Uterus (tissue), 4 donors: Measurements from ENCODE around the gene S100Z. TPM values are rescaled to one million over a fixed set of nuclear protein-coding genes. Genes with fewer than 3 reads are reported as not detected.

Source experiments
- DNase-seq, 2 donors: peaks; one replicate each; pipeline ENCODE4 v3.0.0-alpha.2; 2019 to 2020
- H3K27ac ChIP-seq, 2 donors: fragments of 200-600 bp; sonication (generic); 1 replicate in 1 of 2; 2 replicates in 1 of 2; pipeline ENCODE4 v1.5.1; 2016 to 2018
- H3K27me3 ChIP-seq, 2 donors: fragments of 200-600 bp; sonication (generic); one replicate each; pipeline ENCODE4 v1.5.1; 2018 to 2019; ENCODE audit warnings: control low read depth in 1 of 2
- H3K36me3 ChIP-seq, 2 donors: fragments of 200-600 bp; sonication (generic); one replicate each; pipeline ENCODE4 v1.5.1; 2019; ENCODE audit warnings: control low read depth in 1 of 2
- H3K4me1 ChIP-seq, 2 donors: fragments of 200-600 bp; sonication (generic); one replicate each; pipeline ENCODE4 v1.5.1; 2018 to 2019; ENCODE audit warnings: control low read depth in 1 of 2
- H3K4me3 ChIP-seq, 2 donors: fragments of 200-600 bp; sonication (generic); 1 replicate in 1 of 2; 2 replicates in 1 of 2; pipeline ENCODE4 v1.5.1; 2018 to 2019; ENCODE audit warnings: mild to moderate bottlenecking in 1 of 2
- H3K9me3 ChIP-seq, 2 donors: fragments of 200-600 bp; sonication (generic); one replicate each; pipeline ENCODE4 v1.5.1; 2019; ENCODE audit warnings: control low read depth in 1 of 2
- POLR2A ChIP-seq, 2 donors: fragments of 450-650 bp; IDR thresholded peaks; one replicate each; pipeline ENCODE4 v1.6.1; 2016; ENCODE audit warnings: antibody characterized with exemption in 2 of 2, mild to moderate bottlenecking in 1 of 2, moderate library complexity in 1 of 2
- intact Hi-C: fragments of 100-400 bp; cut with DNase I; formaldehyde crosslinking; loops from one replicate; pipeline ENCODE4 v1.15.1; 2023; ENCODE audit warnings: low total_unique reads
- total RNA-seq, 4 donors: library from RNA; depleted of rRNA in 3 of 4; stranded (reverse); fragments of >200 nt in 3 of 4; gene quantifications; one replicate each; pipeline versions ENCODE4 v1.1.0 to v1.2.4, GENCODE V29; 2014 to 2023
- TF ChIP-seq, protein P1 (sequence below), 4 experiments: fragments of 200-600 bp in 2 of 4; fragments of 450-650 bp in 2 of 4; sonication (generic) in 2 of 4; IDR thresholded peaks; one replicate each; pipeline ENCODE4 v1.5.1; 2016 to 2019; ENCODE audit warnings: antibody characterized with exemption in 4 of 4, mild to moderate bottlenecking in 2 of 4, moderate library complexity in 1 of 4
- donor health status: DM: yes; HTN: yes; CAD: no.

The S100Z gene
- total RNA-seq, 4 donors from 2014 or later: 0.35 TPM; not detected in 3

DNA sequence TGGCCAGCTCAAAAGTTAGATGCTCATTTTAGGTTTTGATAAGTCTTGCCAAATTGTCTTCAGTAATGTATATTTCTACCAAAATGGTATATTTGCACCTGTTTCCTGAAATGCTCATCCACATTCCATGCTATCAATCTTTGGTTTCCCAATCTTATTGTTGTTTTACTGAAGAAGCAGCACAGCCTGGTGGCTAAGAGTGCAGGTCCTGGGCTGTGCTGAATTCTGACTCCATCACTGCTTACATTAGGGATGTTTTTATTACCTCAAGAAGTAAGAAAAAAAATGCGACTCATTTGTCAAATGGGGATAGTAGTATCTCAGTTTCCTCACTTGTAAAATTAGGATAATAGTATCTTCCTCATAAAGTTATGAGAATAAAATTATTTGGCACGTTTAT is 13.6 kb upstream of the S100Z start:
- DNase-seq: no peak
- Histone ChIP-seq H3K36me3 (no peaks in the 10 kb centered on the region), H3K4me1 (no peaks in the 10 kb centered on the region), H3K27me3 (no peaks in the 10 kb centered on the region), H3K27ac (no peak overlapping the region), H3K4me3 (no peak overlapping the region), H3K9me3 (no peaks in the 10 kb centered on the region)
- intact Hi-C loops: no loop called here
- TF ChIP-seq, protein P1, sequence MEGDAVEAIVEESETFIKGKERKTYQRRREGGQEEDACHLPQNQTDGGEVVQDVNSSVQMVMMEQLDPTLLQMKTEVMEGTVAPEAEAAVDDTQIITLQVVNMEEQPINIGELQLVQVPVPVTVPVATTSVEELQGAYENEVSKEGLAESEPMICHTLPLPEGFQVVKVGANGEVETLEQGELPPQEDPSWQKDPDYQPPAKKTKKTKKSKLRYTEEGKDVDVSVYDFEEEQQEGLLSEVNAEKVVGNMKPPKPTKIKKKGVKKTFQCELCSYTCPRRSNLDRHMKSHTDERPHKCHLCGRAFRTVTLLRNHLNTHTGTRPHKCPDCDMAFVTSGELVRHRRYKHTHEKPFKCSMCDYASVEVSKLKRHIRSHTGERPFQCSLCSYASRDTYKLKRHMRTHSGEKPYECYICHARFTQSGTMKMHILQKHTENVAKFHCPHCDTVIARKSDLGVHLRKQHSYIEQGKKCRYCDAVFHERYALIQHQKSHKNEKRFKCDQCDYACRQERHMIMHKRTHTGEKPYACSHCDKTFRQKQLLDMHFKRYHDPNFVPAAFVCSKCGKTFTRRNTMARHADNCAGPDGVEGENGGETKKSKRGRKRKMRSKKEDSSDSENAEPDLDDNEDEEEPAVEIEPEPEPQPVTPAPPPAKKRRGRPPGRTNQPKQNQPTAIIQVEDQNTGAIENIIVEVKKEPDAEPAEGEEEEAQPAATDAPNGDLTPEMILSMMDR (IDR thresholded peaks at IDR 0.05): no peak
- TF ChIP-seq POLR2A (IDR thresholded peaks at IDR 0.05): no peak

DNA sequence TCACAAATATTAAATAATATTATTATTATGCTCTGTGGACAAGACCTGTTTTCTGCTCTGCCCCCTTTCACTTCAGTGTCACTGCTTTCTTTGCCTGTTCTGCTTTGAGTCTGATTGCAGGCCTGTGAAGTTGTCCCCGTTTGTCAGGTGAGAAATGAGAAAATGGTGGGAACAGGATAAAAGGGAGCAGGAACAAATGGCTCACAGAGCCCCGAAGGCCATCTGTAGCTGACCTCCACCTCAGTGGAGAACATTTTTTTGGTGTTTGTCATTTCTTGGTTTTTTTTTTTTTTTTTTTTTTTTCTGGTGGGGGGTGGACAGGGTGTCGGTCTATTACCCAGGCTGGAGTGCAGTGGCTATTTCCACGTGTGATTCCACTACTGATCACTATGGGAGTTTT is 13.2 kb upstream of the S100Z start:
- no peak for DNase-seq
- no peaks in the 10 kb centered on the region for H3K4me1 ChIP-seq
- no peaks in the 10 kb centered on the region for H3K9me3 ChIP-seq
- intact Hi-C loops: no loop called here
- no peaks in the 10 kb centered on the region for H3K27me3 ChIP-seq
- H3K4me3 ChIP-seq: no peak overlapping the region
- no peak overlapping the region for H3K27ac ChIP-seq
- no peak for TF ChIP-seq POLR2A (IDR thresholded peaks at IDR 0.05)
- TF ChIP-seq, protein P1 (IDR thresholded peaks at IDR 0.05): no peak
- H3K36me3 ChIP-seq: no peaks in the 10 kb centered on the region

DNA sequence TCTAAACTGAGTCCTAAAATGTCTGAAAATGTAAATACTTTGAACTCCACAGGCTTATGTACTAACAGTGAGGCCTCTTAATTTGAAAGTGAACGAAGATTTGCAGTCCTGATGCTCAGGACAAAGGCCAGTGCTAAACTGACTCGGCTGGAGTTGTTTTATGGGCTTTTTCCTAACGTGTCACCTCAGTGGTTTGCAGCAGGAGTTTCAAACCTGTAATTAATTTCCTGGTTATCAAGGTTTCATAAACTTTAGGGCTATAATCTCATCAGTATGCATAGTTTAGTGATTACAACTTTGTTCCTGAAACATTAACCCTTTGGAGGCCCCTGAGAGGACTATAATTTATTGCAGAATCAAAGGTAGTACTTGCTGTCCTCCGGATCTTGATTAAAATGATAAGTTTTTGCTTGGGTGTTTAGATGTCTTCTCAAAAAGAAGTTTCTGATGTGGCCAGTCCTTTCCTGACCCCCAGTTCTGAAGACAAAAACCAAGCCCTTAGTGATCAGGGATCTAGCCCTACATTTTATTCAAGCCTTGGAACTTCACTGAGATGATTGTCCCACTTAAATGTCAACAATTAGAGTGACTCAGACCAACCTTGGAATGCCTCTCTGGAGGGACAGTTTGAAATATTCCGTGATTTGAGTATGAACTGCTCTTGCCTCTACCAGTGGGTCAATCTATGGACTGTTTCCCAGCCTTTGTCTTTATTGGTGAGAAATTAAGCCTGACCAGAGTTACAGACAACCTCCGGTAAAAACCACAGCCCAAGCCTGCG is 11.1 kb upstream of the S100Z start:
- TF ChIP-seq POLR2A (IDR thresholded peaks at IDR 0.05): no peak
- TF ChIP-seq, protein P1 (IDR thresholded peaks at IDR 0.05): no peak
- H3K4me1 ChIP-seq: no peaks in the 10 kb centered on the region
- H3K36me3 ChIP-seq: no peaks in the 10 kb centered on the region
- no peak overlapping the region for H3K27ac ChIP-seq
- no peak overlapping the region for H3K4me3 ChIP-seq
- intact Hi-C loops: no loop called here
- H3K27me3 ChIP-seq: no peaks in the 10 kb centered on the region
- DNase-seq: no peak
- no peaks in the 10 kb centered on the region for H3K9me3 ChIP-seq

DNA sequence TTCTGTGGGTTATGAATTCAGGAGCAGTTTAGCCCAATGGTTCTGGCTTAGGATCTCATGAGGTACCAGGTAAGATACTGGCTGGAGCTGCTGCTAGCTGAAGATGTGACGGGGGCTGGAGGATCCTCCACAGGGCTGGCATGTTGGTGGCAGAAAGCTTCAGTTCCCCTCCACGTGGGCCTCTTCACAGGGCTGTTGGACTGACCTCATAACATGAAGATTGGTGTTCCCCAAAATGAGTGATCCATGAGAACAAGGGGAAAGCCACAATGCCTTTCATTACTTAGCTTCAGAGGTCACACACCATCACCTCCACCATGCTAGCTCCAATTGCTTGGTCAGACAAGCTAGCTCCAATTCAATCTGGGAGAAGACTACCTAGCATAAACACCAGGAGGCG is 8.5 kb upstream of the S100Z start:
- H3K27ac ChIP-seq: no peak overlapping the region
- intact Hi-C loops: no loop called here
- no peaks in the 10 kb centered on the region for H3K36me3 ChIP-seq
- no peaks in the 10 kb centered on the region for H3K4me1 ChIP-seq
- DNase-seq: no peak
- H3K9me3 ChIP-seq: no peaks in the 10 kb centered on the region
- H3K27me3 ChIP-seq: no peaks in the 10 kb centered on the region
- no peak overlapping the region for H3K4me3 ChIP-seq
- no peak for TF ChIP-seq POLR2A (IDR thresholded peaks at IDR 0.05)
- TF ChIP-seq, protein P1 (IDR thresholded peaks at IDR 0.05): no peak

DNA sequence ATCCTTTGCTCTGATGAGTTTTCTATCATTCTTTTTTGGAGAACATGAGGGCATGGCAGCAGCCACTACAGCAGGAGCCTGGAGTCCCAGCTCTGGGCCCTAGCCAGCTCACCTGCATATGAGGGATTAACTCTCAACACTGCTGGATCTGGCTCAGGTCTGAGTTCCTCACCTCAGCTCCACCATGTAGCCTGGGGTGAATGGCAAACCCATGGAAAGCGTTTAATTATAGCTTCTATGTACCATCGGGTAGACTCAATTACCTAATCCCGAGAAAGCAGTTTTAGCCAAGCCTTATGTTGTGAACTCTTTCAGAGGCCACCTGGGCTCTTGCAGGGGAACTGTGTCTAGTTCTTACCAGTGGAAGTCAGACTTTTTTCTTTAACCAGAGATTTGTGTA is 3.9 kb upstream of the S100Z start:
- Histone ChIP-seq H3K4me1 (no peaks in the 10 kb centered on the region), H3K9me3 (no peaks in the 10 kb centered on the region), H3K27me3 (no peaks in the 10 kb centered on the region), H3K27ac (no peak overlapping the region), H3K4me3 (no peak overlapping the region), H3K36me3 (no peaks in the 10 kb centered on the region)
- intact Hi-C loops: no loop called here
- TF ChIP-seq, protein P1 (IDR thresholded peaks at IDR 0.05): no peak
- TF ChIP-seq POLR2A (IDR thresholded peaks at IDR 0.05): no peak
- no peak for DNase-seq
